M059J (cell line): ENCODE results near the gene GFER. TPM values are rescaled to one million over a fixed set of nuclear protein-coding genes. Genes with fewer than 3 reads are reported as not detected.
"Not testable (repeated sequence)": the region's sequence is repeated elsewhere in the genome, so short reads cannot be mapped to it uniquely, and the experiment has no call there.

ENCODE experiments used
- DNase-seq: peaks from one replicate; pipeline ENCODE4 v3.0.0-alpha.2; 2012; ENCODE audit warnings: low read depth
- total RNA-seq: library from RNA; depleted of rRNA; stranded (reverse); fragments of >200 nt; shearing (Covaris generic); gene quantifications from 2 replicates; pipeline ENCODE4 v1.2.3, GENCODE V29; 2014; rRNA removed

The GFER gene
- 11.7 and 21.0 TPM in 2 replicates for total RNA-seq

DNA sequence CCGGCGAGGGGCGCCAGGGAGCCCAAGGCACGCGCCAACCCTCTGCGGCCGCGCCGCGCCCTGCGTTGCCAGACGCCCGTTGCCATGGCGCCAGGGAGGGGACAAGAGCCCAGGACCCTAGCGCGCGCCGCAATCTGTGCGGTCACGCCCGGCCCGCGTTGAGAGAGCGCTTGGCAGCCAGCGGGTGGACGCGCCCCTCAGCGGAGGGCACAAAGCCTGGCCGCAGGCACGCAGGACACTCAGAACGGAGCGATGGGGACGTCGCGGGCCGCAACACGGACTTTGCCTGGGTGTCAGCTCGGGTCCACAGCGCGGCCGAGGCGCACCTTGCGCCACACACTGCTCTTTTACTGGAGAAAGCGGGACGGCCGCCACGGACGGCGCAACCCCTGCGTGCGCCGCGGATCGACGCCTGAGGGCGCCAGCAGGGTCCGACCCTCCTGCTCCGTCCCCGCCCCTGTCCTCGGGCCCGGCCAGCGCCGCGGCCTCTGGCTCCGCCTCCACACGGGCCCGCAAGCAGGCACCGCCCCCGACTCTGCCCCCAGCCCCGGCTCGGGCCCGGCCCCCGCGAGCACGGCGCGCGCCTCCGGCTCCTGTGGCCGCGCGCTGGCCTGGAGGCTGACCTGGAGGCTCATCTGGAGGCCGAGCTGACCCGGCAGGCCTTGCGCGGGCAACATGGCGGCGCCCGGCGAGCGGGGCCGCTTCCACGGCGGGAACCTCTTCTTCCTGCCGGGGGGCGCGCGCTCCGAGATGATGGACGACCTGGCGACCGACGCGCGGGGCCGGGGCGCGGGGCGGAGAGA lies at the start of gene GFER:
GFER (plus strand) TSS at position 650 of the 803 bp plus-strand sequence; CDS start at position 676, 26 bp downstream.
- DNase-seq, result peak; percentile 86

DNA sequence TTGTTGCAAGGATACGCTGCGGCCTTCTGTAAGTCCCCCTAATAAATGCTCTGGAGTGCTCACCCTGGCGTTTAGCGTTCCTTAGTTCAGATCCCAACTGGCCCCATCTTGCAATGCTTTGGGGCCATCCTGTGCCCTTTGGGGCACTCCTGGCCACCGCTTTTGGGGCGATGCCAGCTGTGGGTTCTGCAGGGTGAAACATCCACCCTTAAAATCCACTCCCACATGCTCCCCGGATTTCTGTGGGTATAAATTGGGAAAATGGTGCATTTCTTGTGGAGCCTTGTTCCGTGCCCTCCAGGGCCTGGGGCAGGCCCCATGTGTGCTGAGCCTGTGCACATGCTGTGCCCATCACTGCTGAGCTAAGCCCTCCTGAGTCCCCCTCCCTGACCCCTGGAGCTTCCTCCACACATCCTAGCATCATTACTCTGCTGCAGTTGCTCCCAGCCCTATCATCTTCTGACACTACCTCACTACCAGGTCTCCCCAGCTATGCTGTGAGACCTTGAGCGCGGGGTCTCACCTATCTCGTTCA lies 47.0 kb upstream of the GFER start:
- no peak for DNase-seq

DNA sequence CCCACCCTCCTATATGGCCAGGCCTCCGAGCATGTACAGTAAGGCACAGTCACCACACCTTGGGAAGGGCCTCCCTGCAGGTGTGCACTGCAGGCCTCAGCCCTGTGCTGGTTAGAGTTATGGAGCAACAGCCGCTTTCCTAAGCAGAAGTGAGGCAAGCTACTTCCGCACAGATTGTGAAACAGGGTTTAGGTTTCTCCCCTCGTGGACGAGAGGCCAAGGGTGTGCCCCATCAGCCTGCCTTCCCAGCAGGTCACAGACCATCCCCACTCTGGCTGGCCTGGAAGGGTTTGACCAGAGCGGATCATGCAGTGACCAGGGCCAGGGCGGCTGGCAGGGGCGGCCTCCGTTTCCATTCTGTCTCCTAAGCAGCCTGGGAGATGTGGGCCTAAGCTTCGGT lies 45.7 kb upstream of the GFER start:
- DNase-seq, result no peak

- no peak for DNase-seq
Observed at GRCh38 chr16:1938910-1939309, 45.1 kb upstream of the GFER start.

- not testable (repeated sequence) for DNase-seq
Observed at GRCh38 chr16:1939833-1940232, 44.2 kb upstream of the GFER start.

- DNase-seq, result no peak
Observed at GRCh38 chr16:1940273-1941161, 43.5 kb upstream of the GFER start.

DNA sequence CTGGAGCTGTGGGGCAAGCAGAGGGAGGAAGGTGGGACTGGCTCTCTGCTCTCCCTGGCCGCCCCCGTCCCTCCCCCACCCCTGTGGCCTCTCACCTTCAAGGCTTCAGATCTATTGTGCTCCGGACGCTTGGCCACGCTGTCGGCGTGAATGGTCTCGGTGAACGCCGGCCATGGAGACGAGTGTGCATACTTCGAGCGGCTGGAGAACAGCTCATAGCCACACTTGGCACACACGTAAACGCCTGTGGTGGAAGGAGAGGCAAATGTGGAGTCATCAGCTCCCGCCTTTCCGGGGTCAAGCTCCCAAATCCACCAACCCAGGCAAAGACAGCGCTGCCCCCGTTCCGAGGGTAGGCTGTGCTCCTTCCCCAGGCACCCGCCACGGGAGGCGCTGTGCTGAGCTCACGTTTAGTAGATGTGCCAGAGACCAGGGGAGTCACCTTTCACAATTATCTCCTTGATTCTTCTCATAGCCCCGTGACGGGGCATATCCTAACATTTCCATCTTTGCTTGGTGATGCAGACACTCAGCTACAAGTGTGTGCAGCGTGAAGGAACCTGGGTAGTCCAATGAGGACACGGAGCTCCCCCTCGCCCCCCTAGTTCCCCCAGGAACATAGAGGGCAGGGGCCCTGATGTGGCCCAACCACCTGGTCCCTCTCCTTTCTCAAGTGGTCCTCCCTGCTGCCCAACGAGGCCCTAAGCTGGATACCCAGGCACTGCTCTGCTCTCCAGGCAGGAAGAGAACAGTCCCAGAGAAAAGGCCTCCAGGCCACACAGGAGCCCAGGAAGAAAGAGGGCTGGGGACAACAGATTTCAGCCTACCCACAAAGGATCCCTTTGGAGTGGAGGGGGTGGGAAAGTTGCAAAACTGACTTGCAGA lies 42.6 kb upstream of the GFER start:
- DNase-seq, result no peak

GRCh38 chr16:1942047-1942809 lies 41.8 kb upstream of the GFER start:
- DNase-seq, result peak; percentile 69

GRCh38 chr16:1942810-1943726 lies 40.9 kb upstream of the GFER start, which contains the start of gene MSRB1:
MSRB1 (minus strand) TSS chr16:1943199; CDS start chr16:1943156, 43 bp downstream.
- DNase-seq, result peak; percentile 99

- no peak for DNase-seq
Observed at GRCh38 chr16:1944612-1945199, 39.3 kb upstream of the GFER start.

DNA sequence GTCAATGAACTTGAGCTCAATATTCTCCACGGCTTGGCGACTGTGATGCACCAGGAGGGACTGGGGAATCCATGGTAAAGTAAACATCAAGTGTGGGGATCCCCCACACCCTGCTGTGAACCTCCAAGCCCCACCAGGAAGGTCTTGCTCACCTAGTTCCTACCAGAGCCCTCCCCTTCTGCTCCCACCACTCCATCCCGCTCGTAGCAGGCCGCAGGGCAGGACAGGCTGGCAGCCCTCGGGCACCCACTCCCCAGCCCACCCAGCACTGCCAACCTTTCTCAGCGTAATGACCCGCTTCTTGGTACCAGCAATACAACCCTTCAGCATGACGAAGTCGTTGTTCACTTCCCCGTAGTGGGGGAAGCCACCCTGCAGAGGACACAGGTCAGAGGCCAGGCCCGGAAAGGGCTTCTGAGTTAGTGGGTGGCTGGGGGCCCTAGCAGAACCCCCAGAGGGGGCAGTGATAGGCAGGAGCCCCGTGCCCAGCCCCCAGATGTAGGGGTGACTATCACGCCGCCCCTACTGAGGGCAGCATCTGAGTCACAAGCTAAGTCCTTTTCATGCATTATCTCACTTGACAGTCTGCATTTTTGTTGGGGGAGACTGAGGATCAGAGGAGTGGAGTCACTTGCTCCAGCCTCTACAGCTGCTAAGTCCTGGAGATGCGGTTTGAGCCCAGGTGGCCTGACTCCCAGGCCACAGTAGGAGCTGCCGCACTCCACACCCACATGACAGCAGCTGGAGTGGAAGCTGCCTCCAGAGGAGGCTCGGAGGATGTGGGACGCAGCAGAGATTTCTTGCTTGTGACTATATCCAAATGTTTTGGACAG lies 38.2 kb upstream of the GFER start:
- no peak for DNase-seq

- no peak for DNase-seq
Observed at GRCh38 chr16:1946495-1947368, 37.3 kb upstream of the GFER start.

GRCh38 chr16:1947369-1947670 lies 36.7 kb upstream of the GFER start:
- DNase-seq, result no peak

GRCh38 chr16:1949507-1949906 lies 34.5 kb upstream of the GFER start:
- DNase-seq, result no peak

- DNase-seq, result no peak
Observed at GRCh38 chr16:1950047-1950446, 33.9 kb upstream of the GFER start.

DNA sequence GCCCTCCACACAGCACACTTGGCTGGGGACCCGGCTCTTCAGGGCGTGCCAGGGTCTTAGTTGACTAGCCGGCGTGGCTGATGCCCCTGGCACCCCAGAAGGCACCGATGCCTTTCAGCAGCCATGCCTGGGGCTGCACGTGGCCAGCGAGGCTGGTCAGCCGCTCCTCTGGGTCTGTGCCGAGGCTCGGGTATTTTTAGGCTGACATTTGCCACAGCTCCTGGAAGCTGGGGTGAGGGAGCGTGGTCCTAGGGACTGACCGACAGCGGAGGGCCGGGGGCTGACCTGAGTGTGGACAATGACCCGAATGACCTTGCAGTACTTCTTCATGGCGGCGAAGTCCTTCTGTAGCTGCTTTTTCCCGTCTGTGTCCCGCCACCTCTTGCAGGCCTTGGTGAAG lies 33.4 kb upstream of the GFER start:
- no peak for DNase-seq

GRCh38 chr16:1953734-1954133 lies 30.3 kb upstream of the GFER start:
- DNase-seq, result no peak
